ENCODE measurements around the gene FCAMR. TPM values are rescaled to one million over a fixed set of nuclear protein-coding genes. Genes with fewer than 3 reads are reported as not detected.

FCAMR gene
- total and polyA plus RNA-seq, 3 experiments from 2014 or later, result not detected

- POLR2A ChIA-PET, result no interaction called here
- Mint-ChIP-seq H3K36me3 (peaks cover 0 to 1% (median 0%) of the 10 kb centered on the region in 3 donors), H3K27me3 (peaks cover 5 to 8% of the 10 kb centered on the region in 2 donors)
These were observed 23.0 kb downstream of the FCAMR start for GRCh38 chr1:206947255-206947654.

GRCh38 chr1:206946261-206946660 lies 24.0 kb downstream of the FCAMR start, which contains the start of gene PIGR:
TSS of gene PIGR (minus strand) at chr1:206946466. CDS start at chr1:206940531, 5,935 bp downstream.
- no peaks in the 10 kb centered on the region for H3K9me3 ChIP-seq (ENCODE audit: low read length)
- Mint-ChIP-seq H3K4me3 (no peak within 1 kb of the TSS), H3K27me3 (peaks cover 5 to 8% of the 10 kb centered on the region in 2 donors), H3K36me3 (peaks cover 0 to 1% (median 0%) of the 10 kb centered on the region in 3 donors), H3K9me3 (peaks cover 0 to 2% (median 0%) of the 10 kb centered on the region in 5 donors), H3K27ac (peak within 1 kb of the TSS in 6 of 8 donors; percentile 23 to 92 (median 40)), H3K4me1 (peaks cover 8 to 21% (median 18%) of the 10 kb centered on the region in 3 donors)
- no peaks in the 10 kb centered on the region for H3K36me3 ChIP-seq (ENCODE audit: insufficient read depth, low read length)
- H3K27me3 ChIP-seq (ENCODE audit: insufficient read depth, low read length, poor library complexity, severe bottlenecking), result no peaks in the 10 kb centered on the region
- DNase-seq, result no peak
- H3K4me3 ChIP-seq (ENCODE audit: low read length), result no peak within 1 kb of the TSS
- CTCF ChIA-PET, result interaction anchor here (1.0 to 1.2 kb wide), 3 partner anchors 10 to 37 kb away, joined by 3 read pairs; no protein-coding TSS in a partner anchor
- H3K27ac ChIP-seq (ENCODE audit: low read depth, low read length), result no peak within 1 kb of the TSS
- peaks cover 4% of the 10 kb centered on the region for H3K4me1 ChIP-seq (ENCODE audit: insufficient read depth, low read length)
- POLR2A ChIA-PET, result no interaction called here

More at GRCh38 chr1:206947255-206947654, 23.0 kb downstream of the FCAMR start:
- CTCF ChIA-PET, result interaction anchor here (1.0 kb wide), 2 partner anchors 26 to 36 kb away, joined by 3 read pairs; no protein-coding TSS in a partner anchor
- Histone ChIP-seq H3K4me1 (ENCODE audit: insufficient read depth, low read length) (peaks cover 4% of the 10 kb centered on the region), H3K27me3 (ENCODE audit: insufficient read depth, low read length, poor library complexity, severe bottlenecking) (no peaks in the 10 kb centered on the region), H3K36me3 (ENCODE audit: insufficient read depth, low read length) (no peaks in the 10 kb centered on the region), H3K9me3 (ENCODE audit: low read length) (no peaks in the 10 kb centered on the region), H3K4me3 (ENCODE audit: low read length) (no peak overlapping the region), H3K27ac (ENCODE audit: low read depth, low read length) (no peak overlapping the region)
- Mint-ChIP-seq H3K4me1 (peaks cover 8 to 21% (median 18%) of the 10 kb centered on the region in 3 donors), H3K4me3 (no peak overlapping the region), H3K27ac (peak overlapping the region in 3 of 8 donors; percentile 6 to 36 (median 18)), H3K9me3 (peaks cover 0 to 2% (median 0%) of the 10 kb centered on the region in 5 donors)
- DNase-seq, result no peak

GRCh38 chr1:206945779-206946178 lies 24.5 kb downstream of the FCAMR start:
- H3K27me3 Mint-ChIP-seq, result peaks cover 6 to 8% of the 10 kb centered on the region in 2 donors
- H3K27ac ChIP-seq (ENCODE audit: low read depth, low read length), result no peak overlapping the region
- no peaks in the 10 kb centered on the region for H3K36me3 ChIP-seq (ENCODE audit: insufficient read depth, low read length)
- POLR2A ChIA-PET, result no interaction called here
- no peak overlapping the region for H3K4me3 Mint-ChIP-seq
- H3K27me3 ChIP-seq (ENCODE audit: insufficient read depth, low read length, poor library complexity, severe bottlenecking), result no peaks in the 10 kb centered on the region
- peaks cover 4% of the 10 kb centered on the region for H3K4me1 ChIP-seq (ENCODE audit: insufficient read depth, low read length)
- H3K9me3 ChIP-seq (ENCODE audit: low read length), result no peaks in the 10 kb centered on the region
- CTCF ChIA-PET, result interaction anchor here (1.0 to 1.2 kb wide), 2 partner anchors 8 to 10 kb away, joined by 3 read pairs; no protein-coding TSS in a partner anchor
- peaks cover 8 to 21% (median 18%) of the 10 kb centered on the region in 3 donors for H3K4me1 Mint-ChIP-seq
- H3K36me3 Mint-ChIP-seq, result peaks cover 0 to 1% (median 0%) of the 10 kb centered on the region in 3 donors
- peak overlapping the region in 2 of 8 donors; percentile 44 to 92 for H3K27ac Mint-ChIP-seq
- H3K9me3 Mint-ChIP-seq, result peaks cover 0 to 2% (median 0%) of the 10 kb centered on the region in 5 donors
- H3K4me3 ChIP-seq (ENCODE audit: low read length), result no peak overlapping the region
- no peak for DNase-seq

GRCh38 chr1:206944703-206945102 lies 25.6 kb downstream of the FCAMR start:
- H3K36me3 Mint-ChIP-seq, result no peaks in the 10 kb centered on the region
- no peaks in the 10 kb centered on the region for H3K36me3 ChIP-seq (ENCODE audit: insufficient read depth, low read length)
- CTCF ChIA-PET, result no interaction called here

GRCh38 chr1:206941766-206942418 lies 28.4 kb downstream of the FCAMR start:
- no peaks in the 10 kb centered on the region for H3K9me3 ChIP-seq (ENCODE audit: low read length)
- Mint-ChIP-seq H3K27ac (peak overlapping the region in 1 of 8 donors; percentile 5), H3K36me3 (no peaks in the 10 kb centered on the region), H3K9me3 (no peaks in the 10 kb centered on the region), H3K4me1 (peaks cover 8 to 16% (median 13%) of the 10 kb centered on the region in 3 donors), H3K27me3 (peaks cover 8% of the 10 kb centered on the region in 2 donors), H3K4me3 (no peak overlapping the region)
- POLR2A ChIA-PET, result no interaction called here
- CTCF ChIA-PET, result interaction anchor here (0.7 to 1.5 kb wide), 4 partner anchors 8 to 87 kb away, joined by 3 to 8 read pairs (median 4); no protein-coding TSS in a partner anchor
- DNase-seq, result no peak
- no peak overlapping the region for H3K4me3 ChIP-seq (ENCODE audit: low read length)
- H3K27ac ChIP-seq (ENCODE audit: low read depth, low read length), result no peak overlapping the region
- H3K27me3 ChIP-seq (ENCODE audit: insufficient read depth, low read length, poor library complexity, severe bottlenecking), result no peaks in the 10 kb centered on the region
- no peaks in the 10 kb centered on the region for H3K36me3 ChIP-seq (ENCODE audit: insufficient read depth, low read length)
- peaks cover 4% of the 10 kb centered on the region for H3K4me1 ChIP-seq (ENCODE audit: insufficient read depth, low read length)

More at GRCh38 chr1:206944703-206945102, 25.6 kb downstream of the FCAMR start:
- DNase-seq, result peak in 1 of 5 donors; percentile 54
- Histone ChIP-seq H3K27ac (ENCODE audit: low read depth, low read length) (no peak overlapping the region), H3K4me1 (ENCODE audit: insufficient read depth, low read length) (peaks cover 4% of the 10 kb centered on the region), H3K4me3 (ENCODE audit: low read length) (no peak overlapping the region), H3K27me3 (ENCODE audit: insufficient read depth, low read length, poor library complexity, severe bottlenecking) (no peaks in the 10 kb centered on the region), H3K9me3 (ENCODE audit: low read length) (no peaks in the 10 kb centered on the region)
- POLR2A ChIA-PET, result no interaction called here
- Mint-ChIP-seq H3K27me3 (peaks cover 8 to 10% of the 10 kb centered on the region in 2 donors), H3K4me3 (peak overlapping the region in 2 of 7 donors; percentile 22 to 23), H3K4me1 (peaks cover 8 to 21% (median 18%) of the 10 kb centered on the region in 3 donors), H3K9me3 (no peaks in the 10 kb centered on the region), H3K27ac (peak overlapping the region in 6 of 8 donors; percentile 27 to 89 (median 70))

GRCh38 chr1:206940588-206940936 lies 29.7 kb downstream of the FCAMR start:
- H3K9me3 Mint-ChIP-seq, result no peaks in the 10 kb centered on the region
- Histone ChIP-seq H3K27me3 (ENCODE audit: insufficient read depth, low read length, poor library complexity, severe bottlenecking) (no peaks in the 10 kb centered on the region), H3K9me3 (ENCODE audit: low read length) (no peaks in the 10 kb centered on the region), H3K36me3 (ENCODE audit: insufficient read depth, low read length) (no peaks in the 10 kb centered on the region), H3K4me3 (ENCODE audit: low read length) (no peak overlapping the region), H3K4me1 (ENCODE audit: insufficient read depth, low read length) (peaks cover 4% of the 10 kb centered on the region), H3K27ac (ENCODE audit: low read depth, low read length) (no peak overlapping the region)
- no peak overlapping the region for H3K4me3 Mint-ChIP-seq
- no peak for DNase-seq
- H3K27ac Mint-ChIP-seq, result peak overlapping the region in 1 of 8 donors; percentile 38
- H3K27me3 Mint-ChIP-seq, result peaks cover 5 to 8% of the 10 kb centered on the region in 2 donors
- ChIA-PET CTCF (interaction anchor here (1.1 kb wide), 1 partner anchor 28 kb away, joined by 3 read pairs; no protein-coding TSS in a partner anchor), POLR2A (no interaction called here)
- peaks cover 8 to 16% (median 11%) of the 10 kb centered on the region in 3 donors for H3K4me1 Mint-ChIP-seq
- no peaks in the 10 kb centered on the region for H3K36me3 Mint-ChIP-seq

GRCh38 chr1:206939841-206940587 lies 30.2 kb downstream of the FCAMR start:
- no peak for DNase-seq
- peaks cover 4% of the 10 kb centered on the region for H3K4me1 ChIP-seq (ENCODE audit: insufficient read depth, low read length)
- ChIA-PET POLR2A (no interaction called here), CTCF (interaction anchor here (1.1 kb wide), 1 partner anchor 28 kb away, joined by 3 read pairs; no protein-coding TSS in a partner anchor)
- no peaks in the 10 kb centered on the region for H3K36me3 ChIP-seq (ENCODE audit: insufficient read depth, low read length)
- peaks cover 5 to 8% of the 10 kb centered on the region in 2 donors for H3K27me3 Mint-ChIP-seq
- peak overlapping the region in 1 of 8 donors; percentile 6 for H3K27ac Mint-ChIP-seq
- H3K27ac ChIP-seq (ENCODE audit: low read depth, low read length), result no peak overlapping the region
- H3K27me3 ChIP-seq (ENCODE audit: insufficient read depth, low read length, poor library complexity, severe bottlenecking), result no peaks in the 10 kb centered on the region
- H3K9me3 ChIP-seq (ENCODE audit: low read length), result no peaks in the 10 kb centered on the region
- H3K4me3 Mint-ChIP-seq, result no peak overlapping the region
- H3K9me3 Mint-ChIP-seq, result no peaks in the 10 kb centered on the region
- no peaks in the 10 kb centered on the region for H3K36me3 Mint-ChIP-seq
- peaks cover 7 to 12% (median 7%) of the 10 kb centered on the region in 3 donors for H3K4me1 Mint-ChIP-seq
- H3K4me3 ChIP-seq (ENCODE audit: low read length), result no peak overlapping the region

All from CD8-positive, alpha-beta memory T cell (primary cell).